Central memory CD8-positive, alpha-beta T cell (primary cell): ENCODE measurements around the gene TMEM119.

ENCODE experiments used
- ATAC-seq: fragments of 150-1000 bp; cut with Tn5 transposase; replicated peaks from 2 replicates; pipeline ENCODE4 v1.10.0; 2022; ENCODE audit warnings: mild to moderate bottlenecking, moderate FRiP score, moderate number of reproducible peaks; ENCODE audit not compliant: poor library complexity, severe bottlenecking; ENCODE audit errors: extremely low read depth
- DNase-seq, 2 donors: peaks; one replicate each; pipeline ENCODE4 v3.0.0; 2021; ENCODE audit warnings: low spot score in 2 of 2
- H3K27ac Mint-ChIP-seq: one replicate; pipeline ENCODE4 v1.8.0; 2022; ENCODE audit warnings: low read depth, mild to moderate bottlenecking, moderate library complexity, mixed read lengths
- H3K27me3 Mint-ChIP-seq: one replicate; pipeline ENCODE4 v1.8.0; 2022; ENCODE audit warnings: mixed read lengths
- H3K36me3 Mint-ChIP-seq: one replicate; pipeline ENCODE4 v1.8.0; 2022; ENCODE audit warnings: mild to moderate bottlenecking, moderate library complexity, mixed read lengths; ENCODE audit not compliant: insufficient read depth
- H3K4me1 Mint-ChIP-seq: one replicate; pipeline ENCODE4 v1.8.0; 2022; ENCODE audit warnings: mixed read lengths
- H3K4me3 Mint-ChIP-seq: one replicate; pipeline ENCODE4 v1.8.0; 2022; ENCODE audit warnings: mild to moderate bottlenecking, moderate library complexity, mixed read lengths
- H3K9me3 Mint-ChIP-seq: one replicate; pipeline ENCODE4 v1.8.0; 2022; ENCODE audit warnings: mixed read lengths

Gene TMEM119

GRCh38 chr12:108609537-108610335, 11.9 kb upstream of the TMEM119 start:
- ATAC-seq (no peak), DNase-seq (no peak)
- peak overlapping the region; percentile 55 for H3K27ac Mint-ChIP-seq
- peaks cover 12% of the 10 kb centered on the region for H3K4me1 Mint-ChIP-seq
- no peaks in the 10 kb centered on the region for H3K27me3 Mint-ChIP-seq
- no peaks in the 10 kb centered on the region for H3K9me3 Mint-ChIP-seq
- H3K4me3 Mint-ChIP-seq: no peak overlapping the region
- peaks cover 7% of the 10 kb centered on the region for H3K36me3 Mint-ChIP-seq

- no peak for DNase-seq
- peaks cover 5% of the 10 kb centered on the region for H3K36me3 Mint-ChIP-seq
- peaks cover 5% of the 10 kb centered on the region for H3K4me1 Mint-ChIP-seq
- no peaks in the 10 kb centered on the region for H3K9me3 Mint-ChIP-seq
- no peak overlapping the region for H3K27ac Mint-ChIP-seq
- no peaks in the 10 kb centered on the region for H3K27me3 Mint-ChIP-seq
- no peak for ATAC-seq
- H3K4me3 Mint-ChIP-seq: no peak overlapping the region
Observed at GRCh38 chr12:108608616-108609015, 10.7 kb upstream of the TMEM119 start.

DNA sequence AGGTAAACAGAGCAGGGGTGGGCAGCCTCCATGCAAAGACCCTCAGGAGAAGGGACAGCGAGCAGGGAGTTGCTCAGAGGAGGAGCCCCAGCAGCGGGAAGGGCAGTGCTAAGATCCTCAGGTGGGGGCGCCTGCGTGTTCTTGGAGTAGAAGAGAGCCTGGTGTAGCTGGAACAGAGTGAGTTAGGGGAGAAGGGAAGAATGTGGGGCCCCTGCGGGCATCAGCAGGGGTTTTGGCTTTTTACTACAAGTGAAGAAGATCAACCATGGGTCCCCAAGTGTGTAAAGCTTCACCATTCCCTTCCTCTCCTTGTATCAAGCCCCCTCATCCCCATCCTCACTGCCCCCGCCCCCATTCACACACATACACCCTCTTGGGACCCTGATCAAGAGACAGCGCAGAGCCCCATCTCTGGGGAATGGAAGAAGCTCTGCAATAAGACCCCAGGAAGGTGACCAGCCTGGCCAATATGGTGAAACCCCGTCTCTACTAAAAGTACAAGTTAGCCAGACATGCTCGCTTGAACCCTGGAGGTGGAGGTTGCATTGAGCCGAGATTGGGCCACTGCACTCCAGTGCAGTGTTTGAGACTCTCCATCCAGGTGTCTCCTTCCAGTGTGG, 10.2 kb upstream of the TMEM119 start:
- Mint-ChIP-seq H3K4me3 (no peak overlapping the region), H3K9me3 (no peaks in the 10 kb centered on the region), H3K27ac (no peak overlapping the region), H3K36me3 (peaks cover 5% of the 10 kb centered on the region), H3K27me3 (no peaks in the 10 kb centered on the region), H3K4me1 (peaks cover 5% of the 10 kb centered on the region)
- DNase-seq (no peak), ATAC-seq (no peak)

DNA sequence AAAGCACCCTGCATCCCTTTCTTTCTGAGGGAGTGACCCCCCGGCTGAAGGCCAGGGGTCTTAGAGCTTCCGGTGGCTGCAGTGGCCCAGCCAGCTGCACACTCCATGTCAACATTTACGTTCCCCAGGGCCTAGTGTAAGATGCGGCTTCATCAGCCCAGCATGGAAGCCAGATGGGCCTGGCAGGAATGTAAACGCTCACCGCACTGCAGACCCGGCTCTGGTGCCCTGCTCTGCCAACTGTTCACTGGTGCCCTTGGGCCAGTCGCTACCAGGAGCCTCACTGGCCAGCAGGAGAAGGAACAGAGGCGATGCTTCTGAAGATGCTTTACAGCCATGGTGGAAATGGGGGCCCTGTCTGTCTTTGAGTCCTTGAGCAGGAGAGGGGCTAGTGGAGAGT, 8.6 kb upstream of the TMEM119 start:
- Mint-ChIP-seq H3K27me3 (no peaks in the 10 kb centered on the region), H3K27ac (no peak overlapping the region), H3K4me3 (no peak overlapping the region), H3K4me1 (no peaks in the 10 kb centered on the region), H3K36me3 (peaks cover 5% of the 10 kb centered on the region), H3K9me3 (no peaks in the 10 kb centered on the region)
- no peak for ATAC-seq
- no peak for DNase-seq

DNA sequence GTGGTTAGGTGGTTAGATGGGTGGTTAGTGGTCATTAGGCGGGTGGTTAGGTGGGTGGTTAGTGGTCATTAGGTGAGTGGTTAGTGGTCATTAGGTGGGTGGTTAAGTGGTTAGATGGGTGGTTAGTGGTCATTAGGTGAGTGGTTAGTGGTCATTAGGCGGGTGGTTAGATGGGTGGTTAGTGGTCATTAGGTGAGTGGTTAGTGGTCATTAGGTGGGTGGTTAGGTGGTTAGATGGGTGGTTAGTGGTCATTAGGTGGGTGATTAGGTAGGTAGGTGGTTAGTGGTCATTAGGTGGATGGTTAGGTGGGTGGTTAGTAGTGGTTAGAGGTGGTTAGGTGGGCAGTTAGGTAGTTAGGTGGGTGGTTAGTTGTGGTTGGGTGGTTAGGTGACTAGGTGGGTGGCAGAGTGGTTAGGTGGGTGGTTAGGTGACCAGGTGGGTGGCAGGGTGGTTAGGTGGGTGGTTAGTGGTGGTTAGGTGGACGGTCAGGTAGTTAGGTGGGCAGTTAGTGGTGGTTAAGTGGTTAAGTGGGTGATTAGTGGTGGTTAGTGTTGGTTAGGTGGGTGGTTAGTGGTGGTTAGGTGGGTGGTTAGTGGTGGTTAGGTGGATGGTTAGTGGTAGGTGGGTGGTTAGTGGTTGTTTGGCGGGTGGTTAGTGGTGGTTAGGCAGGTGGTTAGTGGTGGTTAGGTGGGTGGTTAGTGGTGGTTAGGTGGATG, 8.0 kb upstream of the TMEM119 start:
- Mint-ChIP-seq H3K4me3 (no peak overlapping the region), H3K36me3 (peaks cover 5% of the 10 kb centered on the region), H3K9me3 (no peaks in the 10 kb centered on the region), H3K27me3 (no peaks in the 10 kb centered on the region), H3K27ac (peak overlapping the region; percentile 63), H3K4me1 (no peaks in the 10 kb centered on the region)
- DNase-seq: no peak
- no peak for ATAC-seq

DNA sequence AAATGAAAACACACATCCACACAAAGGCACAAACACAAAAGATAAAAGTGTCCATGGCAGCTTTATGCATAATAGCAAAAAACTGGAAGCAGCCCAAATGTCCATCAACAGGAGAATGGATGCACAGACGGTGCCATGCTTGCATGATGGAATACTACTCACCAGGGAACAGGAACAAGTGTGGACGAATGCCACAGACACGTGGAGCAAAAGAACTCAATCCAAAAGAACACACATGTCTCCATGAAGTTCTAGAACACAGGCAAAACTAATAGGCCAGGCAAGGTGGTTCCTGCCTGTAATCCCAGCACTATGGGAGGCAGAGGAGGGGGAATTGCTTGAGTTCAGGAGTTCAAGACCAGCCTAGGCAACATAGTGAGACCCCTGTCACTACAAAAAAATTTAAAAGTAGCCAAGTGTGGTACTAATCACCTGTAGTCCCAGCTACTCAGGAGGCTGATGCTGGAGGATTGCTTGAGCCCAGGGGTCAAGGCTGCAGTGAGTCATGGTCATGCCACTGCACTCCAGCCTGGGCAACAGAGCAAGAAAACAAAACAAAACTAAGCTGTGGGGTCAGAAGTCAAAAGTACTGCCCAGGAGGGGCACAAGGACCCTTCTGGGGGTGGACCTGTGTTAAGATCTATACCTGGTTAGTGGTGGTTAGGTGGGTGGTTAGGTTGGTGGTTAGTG, 7.3 kb upstream of the TMEM119 start:
- H3K36me3 Mint-ChIP-seq: peaks cover 5% of the 10 kb centered on the region
- DNase-seq (no peak), ATAC-seq (no peak)
- no peaks in the 10 kb centered on the region for H3K4me1 Mint-ChIP-seq
- H3K9me3 Mint-ChIP-seq: no peaks in the 10 kb centered on the region
- no peak overlapping the region for H3K4me3 Mint-ChIP-seq
- H3K27ac Mint-ChIP-seq: peak overlapping the region; percentile 63
- no peaks in the 10 kb centered on the region for H3K27me3 Mint-ChIP-seq

- H3K4me1 Mint-ChIP-seq: no peaks in the 10 kb centered on the region
- DNase-seq: no peak
- H3K27ac Mint-ChIP-seq: no peak overlapping the region
- no peaks in the 10 kb centered on the region for H3K9me3 Mint-ChIP-seq
- H3K4me3 Mint-ChIP-seq: no peak overlapping the region
- peaks cover 5% of the 10 kb centered on the region for H3K36me3 Mint-ChIP-seq
- ATAC-seq: no peak
- H3K27me3 Mint-ChIP-seq: no peaks in the 10 kb centered on the region
Observed at GRCh38 chr12:108604208-108604941, 6.5 kb upstream of the TMEM119 start.

- ATAC-seq (no peak), DNase-seq (no peak)
- H3K4me1 Mint-ChIP-seq: no peaks in the 10 kb centered on the region
- H3K27me3 Mint-ChIP-seq: no peaks in the 10 kb centered on the region
- peak overlapping the region; percentile 20 for H3K27ac Mint-ChIP-seq
- no peak overlapping the region for H3K4me3 Mint-ChIP-seq
- H3K36me3 Mint-ChIP-seq: peaks cover 5% of the 10 kb centered on the region
- H3K9me3 Mint-ChIP-seq: no peaks in the 10 kb centered on the region
Observed at GRCh38 chr12:108603743-108604142, 5.9 kb upstream of the TMEM119 start.

DNA sequence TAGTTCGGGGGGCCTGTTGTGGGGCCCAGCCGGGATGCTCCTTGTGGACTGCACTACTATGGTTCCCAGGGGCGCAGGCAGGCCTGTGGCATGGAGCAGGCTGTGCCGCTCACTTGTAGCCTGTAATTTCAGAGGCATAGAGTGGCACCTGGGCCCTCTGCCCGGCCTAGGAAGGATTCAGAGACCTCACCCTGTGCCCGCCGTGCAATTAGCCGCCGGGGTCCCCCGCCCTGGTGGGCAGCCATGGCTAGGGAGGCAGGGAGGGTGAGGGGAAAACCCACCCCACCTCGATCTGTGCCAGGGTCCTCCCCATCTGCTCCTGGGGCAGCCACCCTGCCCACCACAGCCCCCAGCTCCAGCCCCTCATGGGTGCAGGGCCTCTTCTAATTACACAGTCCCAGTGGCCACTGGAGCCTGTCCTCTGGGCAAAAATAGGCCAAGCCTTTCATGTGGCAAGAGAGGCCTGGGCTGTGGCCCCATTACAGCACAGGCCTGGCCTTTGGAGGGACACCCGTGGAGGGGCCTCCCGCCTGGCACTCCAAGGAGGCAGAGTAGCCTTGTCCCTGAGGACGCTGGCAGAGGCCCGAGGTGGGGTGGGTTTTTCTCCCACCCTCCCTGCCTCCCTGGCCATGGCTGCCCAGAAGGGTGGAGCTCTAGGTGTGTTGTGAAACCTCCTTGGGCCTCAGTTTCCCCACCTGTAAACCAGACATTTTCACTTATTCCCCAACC, 5.3 kb upstream of the TMEM119 start:
- no peak overlapping the region for H3K4me3 Mint-ChIP-seq

GRCh38 chr12:108602209-108602705, 4.4 kb upstream of the TMEM119 start:
- Mint-ChIP-seq H3K4me3 (no peak overlapping the region), H3K4me1 (no peaks in the 10 kb centered on the region)

More for the DNA sequence above, 5.3 kb upstream of the TMEM119 start:
- H3K4me1 Mint-ChIP-seq: no peaks in the 10 kb centered on the region
- ATAC-seq (no peak), DNase-seq (no peak)
- no peaks in the 10 kb centered on the region for H3K9me3 Mint-ChIP-seq
- H3K36me3 Mint-ChIP-seq: peaks cover 5% of the 10 kb centered on the region
- H3K27me3 Mint-ChIP-seq: no peaks in the 10 kb centered on the region
- peak overlapping the region; percentile 20 for H3K27ac Mint-ChIP-seq

DNA sequence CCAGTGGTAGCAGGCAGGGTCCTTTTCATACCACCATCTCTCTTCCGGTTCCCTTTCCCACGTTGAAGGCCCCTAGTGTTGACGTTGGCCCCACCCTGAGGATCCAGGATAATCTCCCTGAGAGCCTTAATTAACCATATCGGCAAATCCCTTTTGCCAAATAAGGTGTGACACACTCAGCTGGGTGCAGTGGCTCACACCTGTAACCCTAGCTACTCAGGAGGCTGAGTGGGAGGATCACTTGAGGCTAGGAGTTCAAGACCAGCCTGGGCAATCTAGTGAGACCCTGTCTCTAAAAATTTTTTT, 2.8 kb upstream of the TMEM119 start:
- DNase-seq (no peak), ATAC-seq (no peak)
- H3K36me3 Mint-ChIP-seq: peaks cover under 1% of the 10 kb centered on the region
- H3K27ac Mint-ChIP-seq: no peak overlapping the region
- H3K27me3 Mint-ChIP-seq: no peaks in the 10 kb centered on the region
- no peaks in the 10 kb centered on the region for H3K4me1 Mint-ChIP-seq
- H3K9me3 Mint-ChIP-seq: no peaks in the 10 kb centered on the region
- H3K4me3 Mint-ChIP-seq: no peak overlapping the region

More at GRCh38 chr12:108602209-108602705, 4.4 kb upstream of the TMEM119 start:
- Mint-ChIP-seq H3K27ac (no peak overlapping the region), H3K36me3 (peaks cover 5% of the 10 kb centered on the region), H3K9me3 (no peaks in the 10 kb centered on the region), H3K27me3 (no peaks in the 10 kb centered on the region)
- no peak for DNase-seq
- ATAC-seq: no peak
